OCI-LY3 (cell line): ENCODE results near the gene RSKR.

ENCODE experiments used
- EZH2phosphoT487 ChIP-seq: fragments of 200-600 bp; shearing (Covaris generic); IDR thresholded peaks from 2 replicates; pipeline ENCODE4 v1.6.1; 2018; ENCODE audit warnings: antibody characterized with exemption, mixed run types, low read depth
- TF ChIP-seq, protein P1 (sequence below): fragments of 200-600, 300-600 bp; sonication (generic); IDR thresholded peaks from 2 replicates; pipeline ENCODE4 v1.5.1; 2014; ENCODE audit warnings: antibody characterized with exemption, low read length, low read depth

DNA sequence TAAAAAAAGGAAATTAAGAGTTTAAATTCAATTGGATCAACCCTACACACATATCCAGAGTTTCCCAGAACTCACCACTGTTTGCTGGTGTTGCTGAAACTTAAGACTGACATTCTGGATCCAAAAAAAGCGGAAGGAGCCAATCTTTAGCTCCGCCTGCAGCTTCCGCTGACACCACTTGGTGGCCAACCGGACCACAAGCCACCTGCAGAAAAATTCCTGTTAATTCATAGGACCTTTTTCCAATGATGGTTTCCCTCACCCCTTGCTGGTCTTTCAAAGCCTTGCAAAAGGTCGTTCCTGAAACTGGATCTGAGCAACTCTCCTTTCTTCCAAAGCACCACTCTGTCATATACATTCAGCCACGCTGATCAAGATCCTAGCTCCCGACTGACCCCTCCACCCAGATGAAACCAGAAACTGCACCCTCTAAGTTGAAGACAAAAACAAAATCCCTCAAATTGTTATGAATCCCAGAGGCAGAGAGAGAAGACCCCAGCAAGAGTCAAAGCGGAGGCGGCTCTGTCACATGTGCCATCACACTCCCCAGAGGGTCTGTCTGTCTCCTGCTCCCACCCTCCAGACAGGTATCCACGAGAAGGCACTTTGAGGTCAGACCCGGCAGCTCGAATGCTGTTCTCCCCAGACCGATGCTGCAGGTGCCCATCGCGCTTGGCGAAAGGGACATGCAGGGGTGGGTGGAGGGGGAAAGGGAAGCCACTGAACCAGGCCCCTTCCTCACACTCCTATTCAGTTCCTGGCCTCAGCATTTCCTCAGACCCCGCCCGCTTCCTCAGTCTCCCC is 30.2 kb upstream of the RSKR start:
- TF ChIP-seq, protein P1, sequence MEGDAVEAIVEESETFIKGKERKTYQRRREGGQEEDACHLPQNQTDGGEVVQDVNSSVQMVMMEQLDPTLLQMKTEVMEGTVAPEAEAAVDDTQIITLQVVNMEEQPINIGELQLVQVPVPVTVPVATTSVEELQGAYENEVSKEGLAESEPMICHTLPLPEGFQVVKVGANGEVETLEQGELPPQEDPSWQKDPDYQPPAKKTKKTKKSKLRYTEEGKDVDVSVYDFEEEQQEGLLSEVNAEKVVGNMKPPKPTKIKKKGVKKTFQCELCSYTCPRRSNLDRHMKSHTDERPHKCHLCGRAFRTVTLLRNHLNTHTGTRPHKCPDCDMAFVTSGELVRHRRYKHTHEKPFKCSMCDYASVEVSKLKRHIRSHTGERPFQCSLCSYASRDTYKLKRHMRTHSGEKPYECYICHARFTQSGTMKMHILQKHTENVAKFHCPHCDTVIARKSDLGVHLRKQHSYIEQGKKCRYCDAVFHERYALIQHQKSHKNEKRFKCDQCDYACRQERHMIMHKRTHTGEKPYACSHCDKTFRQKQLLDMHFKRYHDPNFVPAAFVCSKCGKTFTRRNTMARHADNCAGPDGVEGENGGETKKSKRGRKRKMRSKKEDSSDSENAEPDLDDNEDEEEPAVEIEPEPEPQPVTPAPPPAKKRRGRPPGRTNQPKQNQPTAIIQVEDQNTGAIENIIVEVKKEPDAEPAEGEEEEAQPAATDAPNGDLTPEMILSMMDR: peak; percentile 36
- TF ChIP-seq EZH2phosphoT487: no peak
